HG03558 (cell line): Measurements from ENCODE around the gene FECH.
A peak's percentile ranks its signal among the peaks of the same experiment; 100 is the strongest.
"Not testable (repeated sequence)": the region's sequence is repeated elsewhere in the genome, so short reads cannot be mapped to it uniquely, and the experiment has no call there.

ENCODE experiments used
- ATAC-seq: cut with Tn5 transposase; IDR thresholded peaks from one replicate; pipeline ENCODE4 v1.9.1; 2021; ENCODE audit warnings: moderate number of reproducible peaks; ENCODE audit not compliant: unreplicated experiment; ENCODE audit errors: extremely low read depth

The FECH gene

GRCh38 chr18:57533868-57534510 lies 52.5 kb downstream of the FECH start:
- no peak for ATAC-seq

- ATAC-seq = no peak
Measured at GRCh38 chr18:57533006-57533867, 53.3 kb downstream of the FECH start.

- ATAC-seq = no peak
Measured at GRCh38 chr18:57529151-57529550, 57.4 kb downstream of the FECH start.

GRCh38 chr18:57527556-57528229 lies 58.8 kb downstream of the FECH start:
- ATAC-seq = no peak

GRCh38 chr18:57523171-57523956 lies 63.1 kb downstream of the FECH start:
- ATAC-seq = peak; percentile 49

GRCh38 chr18:57522348-57522747 lies 64.2 kb downstream of the FECH start:
- ATAC-seq = not testable (repeated sequence)

- ATAC-seq = no peak
Measured at GRCh38 chr18:57519668-57520424, 66.7 kb downstream of the FECH start.

GRCh38 chr18:57518533-57518932 lies 68.0 kb downstream of the FECH start:
- ATAC-seq = no peak

GRCh38 chr18:57516056-57516455 lies 70.4 kb downstream of the FECH start:
- no peak for ATAC-seq

GRCh38 chr18:57505231-57505630 lies 81.3 kb downstream of the FECH start:
- ATAC-seq = no peak

GRCh38 chr18:57502624-57503023 lies 83.9 kb downstream of the FECH start:
- no peak for ATAC-seq

- ATAC-seq = no peak
Measured at GRCh38 chr18:57498682-57499256, 87.7 kb downstream of the FECH start.
